ENCODE data around the gene TSPAN18.

TSPAN18 gene

DNA sequence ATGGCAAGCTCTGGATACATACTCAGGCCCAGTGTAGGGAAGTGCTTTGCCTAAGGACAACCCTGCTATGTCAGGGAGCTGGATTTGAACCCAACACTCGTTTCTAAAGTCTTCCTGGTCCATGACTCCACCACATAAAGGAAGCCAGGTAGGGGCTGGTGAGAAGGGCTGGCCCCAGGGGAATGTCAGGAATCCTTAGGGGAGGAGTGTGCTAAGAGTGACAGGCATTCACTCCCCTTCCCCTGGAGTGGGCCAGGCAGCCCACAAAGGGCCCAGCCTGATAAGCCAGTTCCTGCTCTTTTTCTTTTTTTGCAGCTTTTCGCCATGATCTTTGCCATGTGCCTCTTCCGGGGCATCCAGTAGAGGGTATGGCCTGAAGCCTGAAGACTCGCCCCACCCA, 202.1 kb downstream of the TSPAN18 start:
- TF ChIP-seq, protein P1, sequence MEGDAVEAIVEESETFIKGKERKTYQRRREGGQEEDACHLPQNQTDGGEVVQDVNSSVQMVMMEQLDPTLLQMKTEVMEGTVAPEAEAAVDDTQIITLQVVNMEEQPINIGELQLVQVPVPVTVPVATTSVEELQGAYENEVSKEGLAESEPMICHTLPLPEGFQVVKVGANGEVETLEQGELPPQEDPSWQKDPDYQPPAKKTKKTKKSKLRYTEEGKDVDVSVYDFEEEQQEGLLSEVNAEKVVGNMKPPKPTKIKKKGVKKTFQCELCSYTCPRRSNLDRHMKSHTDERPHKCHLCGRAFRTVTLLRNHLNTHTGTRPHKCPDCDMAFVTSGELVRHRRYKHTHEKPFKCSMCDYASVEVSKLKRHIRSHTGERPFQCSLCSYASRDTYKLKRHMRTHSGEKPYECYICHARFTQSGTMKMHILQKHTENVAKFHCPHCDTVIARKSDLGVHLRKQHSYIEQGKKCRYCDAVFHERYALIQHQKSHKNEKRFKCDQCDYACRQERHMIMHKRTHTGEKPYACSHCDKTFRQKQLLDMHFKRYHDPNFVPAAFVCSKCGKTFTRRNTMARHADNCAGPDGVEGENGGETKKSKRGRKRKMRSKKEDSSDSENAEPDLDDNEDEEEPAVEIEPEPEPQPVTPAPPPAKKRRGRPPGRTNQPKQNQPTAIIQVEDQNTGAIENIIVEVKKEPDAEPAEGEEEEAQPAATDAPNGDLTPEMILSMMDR (IDR thresholded peaks at IDR 0.05; ENCODE audit: low read depth, low read length, missing control alignments): no peak
- H3K4me3 ChIP-seq (ENCODE audit: low read depth, low read length): no peak overlapping the region
- DNase-seq (ENCODE audit: low read depth): no peak

DNA sequence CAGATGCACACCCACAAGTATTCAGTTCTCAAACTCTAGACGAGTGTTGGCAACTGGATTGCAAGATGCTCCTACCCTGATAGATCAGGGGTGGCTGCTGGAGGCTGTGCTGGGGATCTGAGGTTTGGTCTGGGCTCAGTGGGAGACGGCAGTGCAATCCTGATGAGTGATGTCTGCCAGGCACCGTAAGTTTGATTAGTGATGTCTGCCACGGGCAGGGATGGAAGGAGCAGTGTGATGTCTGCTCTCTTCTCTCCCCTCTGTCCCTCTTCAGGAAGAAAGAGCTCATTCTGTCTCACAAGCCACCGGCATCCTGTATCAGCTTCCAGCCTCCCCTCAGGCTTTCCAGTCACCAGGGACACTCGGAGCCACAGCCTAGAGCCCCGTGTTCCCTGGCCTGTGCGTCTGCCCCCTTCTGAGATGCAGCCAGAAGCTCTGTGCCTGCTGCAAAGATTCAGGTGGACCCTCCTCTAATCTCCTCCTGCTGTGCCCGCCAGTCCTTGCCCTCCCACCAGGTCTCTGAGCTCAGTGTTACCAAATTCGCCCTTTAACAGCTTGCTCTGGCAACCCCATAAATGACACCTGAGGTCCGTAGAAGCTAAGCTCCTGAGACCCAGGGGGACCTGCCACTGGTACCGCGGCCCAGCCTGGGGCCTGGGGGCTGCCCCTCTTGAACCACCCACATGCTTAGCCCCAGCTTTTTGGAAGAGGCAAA, 204.0 kb downstream of the TSPAN18 start:
- no peak for DNase-seq (ENCODE audit: low read depth)
- TF ChIP-seq, protein P1 (IDR thresholded peaks at IDR 0.05; ENCODE audit: low read depth, low read length, missing control alignments): no peak
- H3K4me3 ChIP-seq (ENCODE audit: low read depth, low read length): no peak overlapping the region

DNA sequence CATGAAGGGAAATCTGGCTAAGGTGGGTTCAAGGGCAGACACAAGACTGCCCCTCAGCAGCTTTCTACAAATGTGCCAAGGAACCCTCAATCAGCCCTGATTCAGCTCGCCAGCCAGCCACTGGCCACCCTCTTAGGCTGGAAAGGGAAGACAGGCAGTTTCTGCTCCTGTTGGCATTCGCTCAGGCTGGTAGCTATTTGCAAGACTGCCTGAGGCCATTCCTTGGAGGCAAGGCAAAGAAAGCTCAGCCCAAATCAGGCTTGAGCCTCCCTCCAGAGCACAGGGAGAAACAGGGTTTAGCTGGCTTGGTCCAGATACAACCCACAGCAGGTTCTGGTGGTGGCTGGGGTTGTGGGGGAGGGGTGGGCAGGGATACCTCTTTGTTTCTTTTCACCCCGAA, 204.7 kb downstream of the TSPAN18 start:
- DNase-seq (ENCODE audit: low read depth): no peak
- H3K4me3 ChIP-seq (ENCODE audit: low read depth, low read length): no peak overlapping the region
- TF ChIP-seq, protein P1 (IDR thresholded peaks at IDR 0.05; ENCODE audit: low read depth, low read length, missing control alignments): no peak

DNA sequence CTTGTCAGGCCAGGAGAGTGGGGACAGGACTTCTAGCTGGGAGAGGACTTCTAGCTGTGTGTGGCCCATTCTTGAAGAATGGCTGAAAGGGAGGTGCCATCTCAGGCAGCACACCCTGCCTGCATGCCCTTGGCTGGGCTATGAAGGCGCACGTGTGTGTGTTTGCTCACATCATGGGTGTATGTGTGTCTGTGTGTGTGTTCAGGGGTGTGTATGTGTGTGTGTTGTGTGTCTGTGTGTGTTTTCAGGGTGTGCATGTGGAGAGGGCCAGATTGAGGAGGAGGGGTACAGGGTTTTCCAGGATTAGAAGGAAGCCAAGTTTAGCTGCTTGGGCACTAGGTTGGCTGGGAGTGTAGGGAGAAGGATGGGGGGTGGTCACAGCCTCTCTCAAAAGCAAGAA, 207.3 kb downstream of the TSPAN18 start:
- no peak overlapping the region for H3K4me3 ChIP-seq (ENCODE audit: low read depth, low read length)
- DNase-seq (ENCODE audit: low read depth): no peak
- TF ChIP-seq, protein P1 (IDR thresholded peaks at IDR 0.05; ENCODE audit: low read depth, low read length, missing control alignments): no peak

DNA sequence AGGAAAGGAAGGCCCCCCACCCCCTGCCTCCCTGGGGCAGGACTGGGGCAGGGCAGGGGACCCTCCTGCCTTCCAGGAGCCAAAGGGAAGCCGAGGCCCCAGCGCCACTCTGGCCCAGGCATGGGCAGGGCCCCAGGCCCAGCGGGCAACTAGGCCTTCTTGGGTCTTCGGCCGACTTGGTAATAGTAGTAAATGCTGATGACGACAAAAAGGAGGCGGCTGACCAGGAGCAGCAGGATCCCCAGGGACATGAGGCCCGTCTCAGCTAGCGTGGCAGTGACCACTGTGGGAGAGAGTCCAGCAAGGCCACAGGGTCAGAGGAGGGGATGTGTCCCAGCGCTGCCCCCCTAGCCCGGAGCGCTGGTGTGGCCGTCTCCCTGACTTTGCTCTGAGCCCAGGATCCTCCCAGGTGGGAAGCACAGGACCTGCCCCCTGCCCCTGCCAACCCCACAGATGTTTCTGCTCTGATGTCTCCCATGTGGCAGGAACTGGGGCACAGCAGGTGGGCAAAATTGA, 208.0 kb downstream of the TSPAN18 start:
- TF ChIP-seq, protein P1 (IDR thresholded peaks at IDR 0.05; ENCODE audit: low read depth, low read length, missing control alignments): no peak
- DNase-seq (ENCODE audit: low read depth): no peak
- no peak overlapping the region for H3K4me3 ChIP-seq (ENCODE audit: low read depth, low read length)

DNA sequence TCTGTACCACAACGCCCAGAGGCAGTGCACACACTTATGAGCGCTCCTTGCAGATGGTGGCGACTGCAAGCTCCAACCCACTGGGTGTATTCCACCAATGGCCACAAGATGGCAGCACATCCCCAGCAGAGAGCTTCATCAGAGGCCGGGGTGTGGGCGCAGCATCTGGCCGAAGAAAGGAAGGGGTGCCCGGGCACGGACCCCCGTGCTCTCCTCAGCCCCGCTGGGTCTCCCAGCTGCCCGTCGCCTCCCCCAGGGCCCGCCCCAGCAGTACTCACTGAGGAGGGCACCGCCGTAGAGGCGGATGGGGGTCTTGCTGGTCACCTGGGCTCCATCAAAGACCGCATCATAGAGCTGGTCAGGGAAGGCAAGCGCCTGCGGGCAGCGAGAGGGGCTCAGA, 209.8 kb downstream of the TSPAN18 start:
- DNase-seq (ENCODE audit: low read depth): peak; percentile 43
- no peak overlapping the region for H3K4me3 ChIP-seq (ENCODE audit: low read depth, low read length)
- TF ChIP-seq, protein P1 (IDR thresholded peaks at IDR 0.05; ENCODE audit: low read depth, low read length, missing control alignments): peak; percentile 91
